ENCODE measurements around the gene HDAC5.
"Not testable (repeated sequence)": the region's sequence is repeated elsewhere in the genome, so short reads cannot be mapped to it uniquely, and the experiment has no call there.

- TF ChIP-seq, protein P1, sequence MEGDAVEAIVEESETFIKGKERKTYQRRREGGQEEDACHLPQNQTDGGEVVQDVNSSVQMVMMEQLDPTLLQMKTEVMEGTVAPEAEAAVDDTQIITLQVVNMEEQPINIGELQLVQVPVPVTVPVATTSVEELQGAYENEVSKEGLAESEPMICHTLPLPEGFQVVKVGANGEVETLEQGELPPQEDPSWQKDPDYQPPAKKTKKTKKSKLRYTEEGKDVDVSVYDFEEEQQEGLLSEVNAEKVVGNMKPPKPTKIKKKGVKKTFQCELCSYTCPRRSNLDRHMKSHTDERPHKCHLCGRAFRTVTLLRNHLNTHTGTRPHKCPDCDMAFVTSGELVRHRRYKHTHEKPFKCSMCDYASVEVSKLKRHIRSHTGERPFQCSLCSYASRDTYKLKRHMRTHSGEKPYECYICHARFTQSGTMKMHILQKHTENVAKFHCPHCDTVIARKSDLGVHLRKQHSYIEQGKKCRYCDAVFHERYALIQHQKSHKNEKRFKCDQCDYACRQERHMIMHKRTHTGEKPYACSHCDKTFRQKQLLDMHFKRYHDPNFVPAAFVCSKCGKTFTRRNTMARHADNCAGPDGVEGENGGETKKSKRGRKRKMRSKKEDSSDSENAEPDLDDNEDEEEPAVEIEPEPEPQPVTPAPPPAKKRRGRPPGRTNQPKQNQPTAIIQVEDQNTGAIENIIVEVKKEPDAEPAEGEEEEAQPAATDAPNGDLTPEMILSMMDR (conservative IDR thresholded peaks at IDR 0.05; ENCODE audit: low read length) = not testable (repeated sequence)
- not testable (repeated sequence) for TF ChIP-seq EZH2phosphoT487 (IDR thresholded peaks at IDR 0.05; ENCODE audit: borderline replicate concordance)
Observed at GRCh38 chr17:44131372-44131771, 7.9 kb upstream of the HDAC5 start.

Measured in Loucy (cell line).